H1 (cell line): Measurements from ENCODE around the gene RXRA. TPM values are rescaled to one million over a fixed set of nuclear protein-coding genes. Genes with fewer than 3 reads are reported as not detected.

ENCODE experiments used
- CHD7 ChIP-seq: fragments of 300-600 bp; sonication (generic); IDR thresholded peaks from 2 replicates; pipeline ENCODE4 v1.7.1; 2012; ENCODE audit warnings: low read length, moderate library complexity, mild to moderate bottlenecking, inconsistent platforms; ENCODE audit not compliant: insufficient replicate concordance
- POLR2A ChIP-seq, 2 experiments: IDR thresholded peaks; 1 replicate in 1 of 2; 2 replicates in 1 of 2; pipeline ENCODE4 v1.6.1; 2011; ENCODE audit warnings: low read depth in 2 of 2, low read length in 2 of 2, mild to moderate bottlenecking in 2 of 2; ENCODE audit errors: control extremely low read depth in 1 of 2
- SIN3A ChIP-seq, 2 experiments: IDR thresholded peaks in 1 of 2; conservative IDR thresholded peaks in 1 of 2; 2 replicates each; pipeline ENCODE4 v1.6.1; 2011 to 2012; ENCODE audit warnings: low read length in 2 of 2, improper control_type of control experiment in 1 of 2, low read depth in 1 of 2, mild to moderate bottlenecking in 1 of 2
- TCF12 ChIP-seq: IDR thresholded peaks from 2 replicates; pipeline ENCODE4 v1.6.1; 2011; ENCODE audit warnings: low read depth, mild to moderate bottlenecking, low read length
- polyA plus RNA-seq, 7 experiments: library from polyadenylated mRNA; depleted of rRNA in 3 of 7; stranded (reverse) in 5 of 7; unstranded in 2 of 7; fragments of >200 nt in 5 of 7; fragments of 200-250 nt in 2 of 7; gene quantifications; 1 replicate in 5 of 7; 2 replicates in 1 of 7; 4 replicates in 1 of 7; pipeline versions ENCODE4 v1.2.1 to v1.2.3, GENCODE V29; 2011 to 2013; ENCODE audit warnings: missing spikeins in 2 of 7, mixed read lengths in 2 of 7
- total RNA-seq: library from RNA; stranded (reverse); fragmentation: NEBNext Ultra II Directional; extraction: Animal tissue kit (Norgen Biotek cat#: 25700); gene quantifications from 2 replicates; pipeline ENCODE4 v1.2.1, GENCODE V29; 2021

RXRA gene
- total and polyA plus RNA-seq, 2 of the 8 experiments (the other 6 are each of a cell fraction or from before 2014, with no cell fraction given) = 9.8 to 29.4 TPM

DNA sequence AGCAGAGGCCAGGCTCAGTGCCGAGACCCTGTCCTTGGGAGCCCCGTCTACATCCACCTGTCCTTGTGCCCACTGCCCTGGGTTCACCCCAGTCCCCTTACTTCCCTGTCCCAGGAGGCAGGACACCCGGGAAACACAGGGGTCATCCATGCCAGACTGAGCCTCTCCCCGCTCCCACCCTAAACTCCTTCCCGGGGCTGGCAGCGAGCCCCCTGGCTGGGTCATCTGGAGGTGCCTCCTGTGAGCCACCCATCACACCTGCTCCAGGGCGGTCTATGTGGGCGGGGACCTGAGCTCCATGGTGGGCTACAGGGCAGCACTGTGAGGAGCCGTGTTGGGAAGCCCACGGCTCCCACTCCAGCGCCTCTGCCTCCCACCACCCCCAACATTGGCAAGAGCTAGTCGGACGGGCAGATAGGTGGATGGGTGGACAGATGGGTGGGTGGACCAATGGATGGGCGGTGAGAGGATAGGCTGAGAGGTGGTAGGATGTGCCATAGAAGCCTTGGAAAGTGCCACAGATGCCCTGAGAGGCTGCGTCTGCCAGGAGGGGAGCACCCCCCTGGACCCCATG, 42.5 kb upstream of the RXRA start (continued):
- TF ChIP-seq CHD7 = no peak
- TF ChIP-seq TCF12 = no peak
- no peak for TF ChIP-seq SIN3A (conservative IDR thresholded peaks at IDR 0.05 in 1 of 2, IDR thresholded peaks at IDR 0.05 in 1 of 2; ENCODE audit: low read depth in 1 of 2, low read length in 2 of 2)
- no peak for TF ChIP-seq POLR2A (IDR thresholded peaks at IDR 0.05; ENCODE audit: control extremely low read depth in 1 of 2, low read depth in 2 of 2, low read length in 2 of 2)
